HG03196 (cell line): ENCODE results near the gene LHFPL6.

Experiments
- ATAC-seq: cut with Tn5 transposase; IDR thresholded peaks from one replicate; pipeline ENCODE4 v1.9.1; 2021; ENCODE audit not compliant: unreplicated experiment

Gene LHFPL6

DNA sequence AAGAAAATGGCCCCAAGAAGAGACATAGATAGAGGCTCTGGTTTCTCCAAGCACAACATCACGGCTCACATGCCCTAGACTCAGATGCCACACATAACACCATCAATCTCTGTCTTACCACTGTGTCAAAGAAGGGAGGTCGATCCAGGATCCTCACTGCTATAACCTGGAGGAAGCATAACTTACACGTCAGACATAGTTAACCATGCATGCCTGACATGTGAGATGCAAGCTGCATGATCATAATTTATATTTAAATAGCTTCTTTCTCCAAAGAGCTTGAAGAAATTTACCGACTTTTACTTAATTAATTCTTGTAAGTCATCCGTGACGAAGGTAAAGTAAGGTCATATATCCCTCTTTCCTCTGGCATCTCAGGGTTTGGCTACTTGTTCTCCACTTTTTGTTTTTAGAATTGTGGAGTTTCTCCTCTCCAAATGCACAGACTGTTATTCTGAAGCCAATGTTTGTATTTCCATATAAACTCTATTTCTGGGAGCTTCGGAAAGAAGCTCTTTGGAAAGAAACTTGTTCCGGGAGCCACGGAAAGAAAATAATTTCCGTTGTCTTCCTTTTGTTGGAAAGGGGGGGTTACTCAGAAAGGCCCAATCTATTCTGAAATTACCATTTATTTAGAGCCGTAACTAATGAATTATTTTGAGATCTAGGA is 205.6 kb downstream of the LHFPL6 start:
- ATAC-seq = no peak

DNA sequence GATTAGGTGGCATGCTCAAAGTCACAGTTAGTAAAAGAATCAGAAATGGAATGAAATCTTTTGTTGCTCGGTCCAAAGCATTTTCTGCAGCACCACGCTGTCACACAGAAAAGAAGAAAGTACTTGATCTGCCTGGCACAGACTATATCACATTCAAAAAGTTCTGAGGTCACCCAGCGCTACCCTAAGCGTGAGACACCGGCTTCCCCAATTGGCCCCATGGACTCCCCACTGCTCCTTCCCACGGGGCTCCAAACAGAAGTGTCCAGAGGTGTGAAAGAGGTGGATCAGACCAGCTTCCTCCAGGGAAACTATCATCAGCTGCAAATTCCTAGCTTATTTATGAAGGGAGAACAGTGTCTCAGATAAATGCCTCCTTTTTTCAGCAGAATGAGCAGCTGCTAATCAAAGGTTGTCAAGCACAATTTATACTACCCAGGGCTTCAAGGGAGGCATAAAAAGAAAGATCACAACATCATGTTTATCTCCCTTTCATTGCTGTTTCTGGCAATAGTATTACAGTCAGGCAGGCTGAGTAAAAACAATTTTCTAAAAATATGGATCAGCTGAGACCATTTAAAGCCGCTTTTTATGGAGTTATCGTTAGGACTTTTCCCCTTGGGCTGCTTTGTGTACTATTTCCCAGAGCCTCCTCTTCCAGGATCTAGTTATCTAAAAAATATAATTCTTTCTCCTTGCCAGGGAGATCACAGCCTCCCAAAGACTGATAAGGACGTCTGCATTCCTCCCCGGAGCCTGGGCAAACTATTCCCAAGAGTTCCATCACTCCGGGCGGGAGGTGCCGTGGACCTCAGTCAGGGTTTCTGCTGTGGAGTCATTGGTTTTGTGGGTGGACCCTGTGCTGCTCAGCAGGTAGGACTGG is 208.0 kb downstream of the LHFPL6 start:
- no peak for ATAC-seq

- ATAC-seq = no peak
Measured at GRCh38 chr13:39391761-39392160, 211.2 kb downstream of the LHFPL6 start.

- ATAC-seq = no peak
Measured at GRCh38 chr13:39389013-39389412, 214.0 kb downstream of the LHFPL6 start.

DNA sequence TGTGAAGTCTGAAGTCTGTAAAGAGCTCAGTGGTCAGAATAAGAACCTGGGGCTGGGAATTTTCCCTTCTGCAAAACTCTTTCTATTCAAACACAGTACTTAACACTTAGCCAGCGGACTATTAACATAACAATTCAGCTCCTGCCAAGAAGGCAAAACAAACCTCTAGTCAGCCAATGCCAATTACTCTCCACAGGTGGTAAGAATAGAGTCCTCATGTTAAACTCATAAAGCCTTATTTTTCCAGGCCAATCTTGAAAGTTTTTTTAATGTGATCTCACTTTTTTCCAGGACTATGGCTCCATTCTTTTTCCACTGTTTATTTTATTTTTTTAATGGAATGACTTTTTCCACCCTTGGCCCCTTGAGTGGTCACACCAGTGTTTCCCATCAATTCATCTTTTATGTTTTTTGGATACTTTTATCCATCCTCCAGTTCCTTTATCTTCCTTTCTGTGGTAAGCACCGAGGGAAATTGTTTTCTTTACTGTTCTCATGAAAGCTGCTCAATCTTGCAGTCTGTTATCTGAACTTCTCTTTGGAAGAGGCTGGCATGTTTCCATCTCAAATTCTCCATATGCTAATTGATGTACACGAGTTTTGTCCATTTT is 217.3 kb downstream of the LHFPL6 start:
- no peak for ATAC-seq

- ATAC-seq = no peak
Measured at GRCh38 chr13:39385154-39385553, 217.8 kb downstream of the LHFPL6 start.

- no peak for ATAC-seq
Measured at GRCh38 chr13:39381456-39381855, 221.5 kb downstream of the LHFPL6 start.

- ATAC-seq = no peak
Measured at GRCh38 chr13:39379667-39380655, 223.0 kb downstream of the LHFPL6 start.

DNA sequence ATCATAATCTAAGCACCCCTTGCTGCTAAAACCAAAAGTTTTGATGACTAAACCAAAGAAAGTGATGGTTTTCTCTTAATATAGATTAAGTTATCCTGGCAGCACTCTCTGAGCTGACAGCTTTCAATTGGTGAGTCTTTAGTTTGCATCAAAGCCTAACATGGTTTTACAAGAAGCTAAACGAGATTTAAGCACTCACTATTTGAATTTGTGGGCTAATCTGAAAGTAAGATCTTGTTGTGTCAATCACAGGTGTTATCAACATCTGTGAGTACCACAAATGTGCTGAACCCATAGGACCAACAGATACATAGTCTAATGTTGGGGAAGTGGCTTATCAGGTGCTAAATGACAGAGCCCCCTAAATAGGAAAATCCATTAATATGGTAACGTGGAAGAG is 223.9 kb downstream of the LHFPL6 start:
- peak; percentile 76 for ATAC-seq

- ATAC-seq = no peak
Measured at GRCh38 chr13:39378306-39378705, 224.7 kb downstream of the LHFPL6 start.

DNA sequence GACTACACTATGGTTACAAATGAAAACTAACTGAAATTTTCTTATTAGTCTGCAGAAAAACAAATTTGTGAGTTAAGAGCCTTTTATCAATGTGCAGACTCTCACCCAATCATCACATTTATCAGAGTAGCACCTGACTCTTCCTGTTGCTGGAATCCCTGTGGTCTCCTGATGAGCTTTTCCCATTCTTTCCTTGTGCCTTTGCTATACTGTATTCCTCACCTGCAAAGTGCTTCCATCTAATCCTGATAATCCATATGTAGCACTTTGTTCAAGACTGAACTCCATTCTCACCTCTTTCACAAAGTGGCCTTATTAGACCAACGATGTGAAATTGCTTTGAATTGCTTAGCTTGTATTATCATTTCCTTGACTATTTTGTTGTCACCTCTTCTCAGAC is 225.3 kb downstream of the LHFPL6 start:
- ATAC-seq = no peak

- no peak for ATAC-seq
Measured at GRCh38 chr13:39376076-39376475, 226.9 kb downstream of the LHFPL6 start.

DNA sequence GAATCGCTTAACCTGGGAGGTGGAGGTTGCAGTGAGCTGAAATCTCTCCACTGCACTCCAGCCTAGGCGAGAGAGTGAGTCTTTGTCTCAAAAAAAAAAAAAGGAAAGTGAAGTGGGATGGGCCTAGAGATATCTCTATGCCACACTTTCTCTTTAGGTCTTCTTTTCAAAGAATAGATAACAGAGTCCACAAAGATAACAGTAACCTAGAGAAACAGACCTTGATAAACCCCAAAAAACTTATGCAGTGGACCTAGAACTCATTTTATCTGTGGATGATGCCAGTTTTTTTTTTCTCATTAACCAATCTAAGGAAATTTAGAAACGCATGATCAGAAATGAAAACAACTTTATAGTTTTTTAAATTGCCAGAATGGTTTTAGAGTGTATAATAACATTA is 227.4 kb downstream of the LHFPL6 start:
- ATAC-seq = no peak

- no peak for ATAC-seq
Measured at GRCh38 chr13:39374741-39375189, 228.2 kb downstream of the LHFPL6 start.

GRCh38 chr13:39373145-39373544 is 229.8 kb downstream of the LHFPL6 start:
- no peak for ATAC-seq

GRCh38 chr13:39371706-39372105 is 231.3 kb downstream of the LHFPL6 start:
- ATAC-seq = no peak

DNA sequence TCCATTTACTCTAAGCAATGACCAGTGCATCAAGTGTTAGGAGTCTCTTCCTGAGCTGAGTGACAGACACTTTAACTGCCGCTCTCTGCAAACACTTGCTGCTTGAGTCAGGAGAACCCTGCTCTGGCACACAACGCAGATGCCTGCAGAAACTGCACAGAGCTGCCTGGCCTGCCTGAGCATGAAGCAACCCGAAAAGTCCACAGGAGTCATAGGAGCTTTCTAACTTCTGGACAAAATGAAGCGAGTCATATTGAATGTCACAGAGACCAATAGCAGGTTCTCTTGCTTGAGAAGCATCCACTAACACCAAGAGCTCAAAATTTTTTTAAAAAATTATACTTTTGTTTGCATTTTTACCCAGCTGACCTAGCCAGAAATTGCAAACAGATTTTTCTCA is 232.4 kb downstream of the LHFPL6 start:
- no peak for ATAC-seq

- ATAC-seq = no peak
Measured at GRCh38 chr13:39370048-39370447, 232.9 kb downstream of the LHFPL6 start.

DNA sequence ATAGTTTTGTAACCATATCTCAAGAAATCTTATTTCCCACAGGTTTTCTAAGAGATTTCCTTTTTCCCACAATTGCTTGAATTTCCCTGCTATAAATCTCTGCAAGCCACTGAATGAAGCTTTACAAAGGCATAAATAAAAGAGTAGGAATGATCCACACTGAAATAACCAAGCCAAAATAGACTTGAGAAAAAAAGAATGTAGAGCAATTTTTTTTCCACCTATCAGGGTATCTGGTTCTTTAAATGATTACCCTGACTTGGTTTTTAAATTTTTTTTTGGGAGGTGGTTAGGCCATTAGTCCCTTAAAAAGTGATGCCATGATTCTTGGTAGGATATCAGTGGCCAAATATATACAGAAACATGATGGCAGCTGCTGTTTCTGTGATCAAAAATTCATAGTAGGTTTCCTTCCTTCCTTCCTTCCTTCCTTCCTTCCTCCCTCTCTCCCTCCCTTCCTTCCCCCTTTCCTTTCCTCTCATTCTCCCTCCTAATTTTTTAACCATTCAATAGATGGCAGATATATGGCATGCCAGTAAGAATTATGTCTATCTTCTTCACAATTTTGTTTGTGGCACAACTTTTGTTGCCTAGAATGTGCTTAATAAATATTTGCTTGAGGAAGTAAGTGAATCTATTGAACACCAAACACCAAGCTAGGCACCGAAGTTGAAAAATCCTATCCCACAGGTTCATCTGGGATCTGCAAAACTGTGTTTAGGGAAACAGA is 233.7 kb downstream of the LHFPL6 start:
- no peak for ATAC-seq

GRCh38 chr13:39365879-39366278 is 237.1 kb downstream of the LHFPL6 start:
- ATAC-seq = no peak
